Hepatocyte (in vitro differentiated cells): ENCODE data around the gene SLC35G6. TPM values are rescaled to one million over a fixed set of nuclear protein-coding genes. Genes with fewer than 3 reads are reported as not detected.
"Not testable (repeated sequence)": the region's sequence is repeated elsewhere in the genome, so short reads cannot be mapped to it uniquely, and the experiment has no call there.

Experiments used
- DNase-seq: peaks from one replicate; pipeline ENCODE4 v3.0.0-alpha.2; 2016; ENCODE audit warnings: low spot score
- H2AFZ ChIP-seq: fragments of 200-600 bp; sonication (generic); 2 replicates; pipeline ENCODE4 v1.6.0; 2016; ENCODE audit warnings: antibody characterized with exemption, mild to moderate bottlenecking
- H3K27ac ChIP-seq: fragments of 200-600 bp; sonication (generic); 2 replicates; pipeline ENCODE4 v1.5.1; 2016; ENCODE audit warnings: mild to moderate bottlenecking
- H3K27me3 ChIP-seq: fragments of 200-600 bp; sonication (generic); 2 replicates; pipeline ENCODE4 v1.6.1; 2016
- H3K36me3 ChIP-seq: fragments of 200-600 bp; sonication (generic); replicated peaks from 2 replicates; pipeline ENCODE4 v1.5.1; 2016; ENCODE audit warnings: low read depth; ENCODE audit not compliant: insufficient read depth
- H3K4me1 ChIP-seq: fragments of 200-600 bp; sonication (generic); 2 replicates; pipeline ENCODE4 v1.5.1; 2016; ENCODE audit warnings: mild to moderate bottlenecking, moderate library complexity; ENCODE audit not compliant: insufficient read depth
- H3K4me2 ChIP-seq: fragments of 200-600 bp; sonication (generic); 2 replicates; pipeline ENCODE4 v1.6.0; 2016
- H3K4me3 ChIP-seq: fragments of 200-600 bp; sonication (generic); 2 replicates; pipeline ENCODE4 v1.5.1; 2016; ENCODE audit warnings: mild to moderate bottlenecking
- H3K79me2 ChIP-seq: fragments of 200-600 bp; sonication (generic); 2 replicates; pipeline ENCODE4 v1.6.0; 2017; ENCODE audit warnings: mild to moderate bottlenecking
- H3K9me2 ChIP-seq: fragments of 200-600 bp; sonication (generic); replicated peaks from 2 replicates; pipeline ENCODE4 v1.6.0; 2017; ENCODE audit warnings: mild to moderate bottlenecking; ENCODE audit not compliant: insufficient read depth
- H3K9me3 ChIP-seq: fragments of 200-600 bp; sonication (generic); 2 replicates; pipeline ENCODE4 v1.5.1; 2016; ENCODE audit warnings: low read depth, mild to moderate bottlenecking
- H4K20me1 ChIP-seq: fragments of 200-600 bp; sonication (generic); 2 replicates; pipeline ENCODE4 v1.6.0; 2016; ENCODE audit warnings: mild to moderate bottlenecking; ENCODE audit not compliant: insufficient read depth, poor library complexity, severe bottlenecking
- EZH2 ChIP-seq: fragments of 200-600 bp; sonication (generic); IDR thresholded peaks from 2 replicates; pipeline ENCODE4 v1.6.1; 2016; ENCODE audit warnings: antibody characterized with exemption, mild to moderate bottlenecking, borderline replicate concordance
- EZH2phosphoT487 ChIP-seq: fragments of 200-600 bp; sonication (generic); IDR thresholded peaks from one replicate; pipeline ENCODE4 v1.6.1; 2018; ENCODE audit warnings: antibody characterized with exemption, mild to moderate bottlenecking, low read depth, moderate library complexity; ENCODE audit not compliant: unreplicated experiment, severe bottlenecking
- WGBS: methylation state at CpG from one replicate; pipeline ENCODE4 v1.1.6; 2016; ENCODE audit warnings: low lambda C conversion rate; ENCODE audit errors: missing lambda C conversion rate; 5-methylcytosine and 5-hydroxymethylcytosine counted together
- polyA plus RNA-seq: library from polyadenylated mRNA; unstranded; fragments of >200 nt; fragmentation: Nextera tagmentation; extraction: Ambion mirVana; gene quantifications from 2 replicates; pipeline ENCODE4 v1.2.1, GENCODE V29; 2016
- total RNA-seq: library from RNA; depleted of rRNA; stranded (reverse); fragments of >200 nt; gene quantifications from 2 replicates; pipeline ENCODE4 v1.2.3, GENCODE V29; 2014
- TF ChIP-seq, protein P1 (sequence below): fragments of 200-600 bp; sonication (generic); IDR thresholded peaks from 2 replicates; pipeline ENCODE4 v1.5.1; 2016; ENCODE audit warnings: antibody characterized with exemption, mild to moderate bottlenecking; ENCODE audit not compliant: poor library complexity

The SLC35G6 gene
- total and polyA plus RNA-seq, 2 experiments from 2014 or later: 0.30 TPM; not detected in 1

DNA sequence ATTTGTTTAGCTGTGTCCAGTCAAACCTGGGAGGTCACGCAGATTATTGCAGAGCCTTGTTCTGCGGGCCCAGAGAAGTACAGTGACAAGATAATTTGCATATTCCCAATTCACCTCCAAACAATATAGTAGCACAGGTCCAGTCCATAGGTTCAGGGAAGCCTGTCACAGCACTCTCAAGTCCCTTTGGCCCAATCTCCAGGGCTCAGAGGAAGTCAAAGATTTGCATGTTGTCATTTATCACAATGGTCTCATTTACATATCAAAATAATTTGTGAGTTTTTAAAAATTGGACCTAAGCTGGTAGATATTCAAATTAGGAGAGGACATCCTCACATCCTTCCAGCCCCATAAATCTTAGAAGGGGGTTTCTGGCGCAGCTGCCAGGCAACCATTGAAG lies 13.7 kb upstream of the SLC35G6 start:
- 94% methylated on average over 3 of the region's 3 CpGs for WGBS
- H3K36me3 ChIP-seq: no peaks in the 10 kb centered on the region

GRCh38 chr17:7468290-7468689 lies 13.0 kb upstream of the SLC35G6 start:
- Histone ChIP-seq H3K4me3 (no peak overlapping the region), H3K36me3 (no peaks in the 10 kb centered on the region), H3K4me2 (no peak overlapping the region), H3K9me2 (no peaks in the 10 kb centered on the region), H2AFZ (no peak overlapping the region), H3K27me3 (no peaks in the 10 kb centered on the region), H3K79me2 (peaks cover 70% of the 10 kb centered on the region), H4K20me1 (peaks cover 52% of the 10 kb centered on the region), H3K9me3 (no peaks in the 10 kb centered on the region), H3K27ac (no peak overlapping the region), H3K4me1 (no peaks in the 10 kb centered on the region)
- TF ChIP-seq, protein P1, sequence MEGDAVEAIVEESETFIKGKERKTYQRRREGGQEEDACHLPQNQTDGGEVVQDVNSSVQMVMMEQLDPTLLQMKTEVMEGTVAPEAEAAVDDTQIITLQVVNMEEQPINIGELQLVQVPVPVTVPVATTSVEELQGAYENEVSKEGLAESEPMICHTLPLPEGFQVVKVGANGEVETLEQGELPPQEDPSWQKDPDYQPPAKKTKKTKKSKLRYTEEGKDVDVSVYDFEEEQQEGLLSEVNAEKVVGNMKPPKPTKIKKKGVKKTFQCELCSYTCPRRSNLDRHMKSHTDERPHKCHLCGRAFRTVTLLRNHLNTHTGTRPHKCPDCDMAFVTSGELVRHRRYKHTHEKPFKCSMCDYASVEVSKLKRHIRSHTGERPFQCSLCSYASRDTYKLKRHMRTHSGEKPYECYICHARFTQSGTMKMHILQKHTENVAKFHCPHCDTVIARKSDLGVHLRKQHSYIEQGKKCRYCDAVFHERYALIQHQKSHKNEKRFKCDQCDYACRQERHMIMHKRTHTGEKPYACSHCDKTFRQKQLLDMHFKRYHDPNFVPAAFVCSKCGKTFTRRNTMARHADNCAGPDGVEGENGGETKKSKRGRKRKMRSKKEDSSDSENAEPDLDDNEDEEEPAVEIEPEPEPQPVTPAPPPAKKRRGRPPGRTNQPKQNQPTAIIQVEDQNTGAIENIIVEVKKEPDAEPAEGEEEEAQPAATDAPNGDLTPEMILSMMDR: no peak
- TF ChIP-seq EZH2phosphoT487 (no peak), EZH2 (no peak)
- WGBS: 97% methylated on average over 11 of the region's 11 CpGs
- DNase-seq: no peak

More for the DNA sequence above, 13.7 kb upstream of the SLC35G6 start:
- TF ChIP-seq, protein P1: no peak
- TF ChIP-seq EZH2: no peak
- TF ChIP-seq EZH2phosphoT487: no peak
- no peaks in the 10 kb centered on the region for H3K27me3 ChIP-seq
- H3K4me3 ChIP-seq: no peak overlapping the region
- H3K79me2 ChIP-seq: peaks cover 64% of the 10 kb centered on the region
- no peaks in the 10 kb centered on the region for H3K9me3 ChIP-seq
- H2AFZ ChIP-seq: no peak overlapping the region
- no peak overlapping the region for H3K4me2 ChIP-seq
- H4K20me1 ChIP-seq: peaks cover 51% of the 10 kb centered on the region
- no peak for DNase-seq
- H3K9me2 ChIP-seq: no peaks in the 10 kb centered on the region
- no peaks in the 10 kb centered on the region for H3K4me1 ChIP-seq
- no peak overlapping the region for H3K27ac ChIP-seq

GRCh38 chr17:7468804-7469389 lies 12.3 kb upstream of the SLC35G6 start:
- Histone ChIP-seq H4K20me1 (peaks cover 58% of the 10 kb centered on the region), H3K4me2 (no peak overlapping the region), H2AFZ (no peak overlapping the region), H3K27ac (peak overlapping the region; percentile 20), H3K36me3 (no peaks in the 10 kb centered on the region), H3K4me1 (no peaks in the 10 kb centered on the region), H3K9me3 (no peaks in the 10 kb centered on the region), H3K79me2 (peaks cover 76% of the 10 kb centered on the region), H3K4me3 (no peak overlapping the region), H3K27me3 (no peaks in the 10 kb centered on the region), H3K9me2 (no peaks in the 10 kb centered on the region)
- TF ChIP-seq, protein P1: no peak
- TF ChIP-seq EZH2phosphoT487: no peak
- WGBS: 66% methylated on average over 12 of the region's 12 CpGs
- DNase-seq: no peak

DNA sequence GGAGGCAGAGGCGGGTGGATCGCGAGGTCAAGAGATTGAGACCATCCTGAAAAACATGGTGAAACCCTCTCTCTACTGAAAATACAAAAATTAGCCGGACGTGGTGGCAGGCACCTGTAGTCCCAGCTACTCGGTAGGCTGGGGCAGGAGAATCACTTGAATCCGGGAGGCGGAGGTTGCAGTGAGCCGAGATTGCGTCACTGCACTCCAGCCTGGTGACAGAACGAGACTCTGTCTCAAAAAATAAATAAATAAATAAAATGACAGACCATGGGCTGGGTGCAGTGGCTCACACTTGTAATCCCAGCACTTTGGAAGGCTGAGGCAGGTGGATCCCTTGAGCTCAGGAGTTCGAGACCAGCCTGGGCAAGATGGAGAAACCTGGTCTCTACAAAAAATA lies 11.4 kb upstream of the SLC35G6 start:
- 95% methylated on average over 12 of the region's 12 CpGs for WGBS
- not testable (repeated sequence) for H3K9me3 ChIP-seq, H2AFZ ChIP-seq, H3K36me3 ChIP-seq, H3K4me2 ChIP-seq, H3K27me3 ChIP-seq, H3K27ac ChIP-seq, H3K9me2 ChIP-seq, H3K4me1 ChIP-seq, DNase-seq, H3K4me3 ChIP-seq
- Histone ChIP-seq H4K20me1 (peaks cover 67% of the 10 kb centered on the region), H3K79me2 (peaks cover 86% of the 10 kb centered on the region)

DNA sequence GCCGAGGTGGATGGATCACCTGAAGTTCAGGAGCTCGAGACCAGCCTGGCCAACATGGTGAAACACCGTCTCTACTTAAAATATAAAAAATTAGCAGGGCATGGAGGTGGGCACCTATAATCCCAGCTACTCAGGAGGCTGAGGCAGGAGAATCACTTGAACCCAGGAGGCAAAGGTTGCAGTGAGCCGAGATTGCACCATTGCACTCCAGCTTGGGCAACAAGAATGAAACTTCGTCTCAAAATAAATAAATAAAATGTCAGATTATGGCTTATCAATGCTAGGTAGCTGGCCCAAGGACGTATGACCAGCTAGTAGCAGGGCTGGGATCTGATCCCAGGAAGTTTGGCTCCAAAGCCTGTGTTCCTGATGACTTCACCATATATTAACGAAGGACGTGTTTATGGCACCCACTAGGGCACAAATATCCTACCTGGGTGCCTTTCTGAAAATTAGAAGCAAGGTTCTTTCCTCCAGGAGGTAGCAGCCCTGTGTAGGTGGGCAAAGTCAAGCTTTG lies 10.7 kb upstream of the SLC35G6 start:
- not testable (repeated sequence) for H2AFZ ChIP-seq, DNase-seq, H3K9me3 ChIP-seq, H3K4me2 ChIP-seq, H3K27me3 ChIP-seq, H3K4me3 ChIP-seq, H3K27ac ChIP-seq, H3K36me3 ChIP-seq, H3K9me2 ChIP-seq
- 92% methylated on average over 8 of the region's 8 CpGs for WGBS
- Histone ChIP-seq H4K20me1 (peaks cover 73% of the 10 kb centered on the region), H3K79me2 (peaks cover 92% of the 10 kb centered on the region), H3K4me1 (peaks cover 10% of the 10 kb centered on the region)
